Sigmoid colon (tissue), 7 donors: ENCODE results near the gene ANTXR2. TPM values are rescaled to one million over a fixed set of nuclear protein-coding genes. Genes with fewer than 3 reads are reported as not detected.

Experiments used
- DNase-seq: peaks from one replicate; pipeline ENCODE4 v3.0.0-alpha.2; 2019
- H3K27ac ChIP-seq, 4 donors: fragments of 200-600 bp; sonication (generic); one replicate each; pipeline ENCODE4 v1.5.1; 2016 to 2019; ENCODE audit warnings: mild to moderate bottlenecking in 1 of 4
- H3K27me3 ChIP-seq, 3 donors: fragments of 200-600 bp; sonication (generic); one replicate each; pipeline ENCODE4 v1.5.1; 2019; ENCODE audit warnings: mild to moderate bottlenecking in 1 of 3
- H3K36me3 ChIP-seq, 4 donors: fragments of 200-600 bp; sonication (generic); one replicate each; pipeline ENCODE4 v1.5.1; 2016 to 2019
- H3K4me1 ChIP-seq, 4 donors: fragments of 200-600 bp; sonication (generic); one replicate each; pipeline ENCODE4 v1.5.1; 2017 to 2019
- H3K4me3 ChIP-seq, 4 donors: fragments of 200-600 bp; sonication (generic); one replicate each; pipeline ENCODE4 v1.5.1; 2017 to 2019; ENCODE audit warnings: mild to moderate bottlenecking in 2 of 4, moderate library complexity in 1 of 4
- H3K9me3 ChIP-seq, 4 donors: fragments of 200-600 bp in 3 of 4; sonication (generic) in 3 of 4; one replicate each; pipeline versions ENCODE4 v1.5.1 to v1.6.1; 2013 to 2019
- EP300 ChIP-seq, 4 donors: sonication (generic); formaldehyde crosslinking; IDR thresholded peaks; one replicate each; pipeline ENCODE4 v1.6.1; 2017; ENCODE audit warnings: antibody characterized with exemption in 4 of 4
- POLR2A ChIP-seq, 2 donors: fragments of 450-650 bp; IDR thresholded peaks; one replicate each; pipeline ENCODE4 v1.6.1; 2016; ENCODE audit warnings: antibody characterized with exemption in 2 of 2, mild to moderate bottlenecking in 2 of 2, moderate library complexity in 2 of 2
- POLR2AphosphoS5 ChIP-seq, 4 donors: sonication (generic); formaldehyde crosslinking; IDR thresholded peaks; one replicate each; pipeline ENCODE4 v1.6.1; 2017; ENCODE audit warnings: antibody characterized with exemption in 4 of 4
- WGBS, 2 donors: extraction: QIAGEN DNeasy Blood & Tissue Kit; methylation state at CpG; one replicate each; pipeline ENCODE4 v1.1.7; 2013; 5-methylcytosine and 5-hydroxymethylcytosine counted together
- intact Hi-C: fragments of 100-400 bp; cut with DNase I; formaldehyde crosslinking; loops from one replicate; pipeline ENCODE4 v1.15.1; 2023
- polyA plus RNA-seq, 3 donors: library from polyadenylated mRNA; stranded (reverse); fragments of 200-250 nt; gene quantifications; one replicate each; pipeline ENCODE4 v1.2.3, GENCODE V29; 2013
- total RNA-seq, 4 donors: library from RNA; depleted of rRNA; stranded (reverse); fragments of >200 nt; gene quantifications; one replicate each; pipeline ENCODE4 v1.1.0, GENCODE V29; 2016
- TF ChIP-seq, protein P1 (sequence below), 4 experiments: fragments of 450-650 bp in 3 of 4; fragments of 200-600 bp in 1 of 4; IDR thresholded peaks; one replicate each; pipeline ENCODE4 v1.5.1; 2016 to 2019; ENCODE audit warnings: antibody characterized with exemption in 4 of 4, mild to moderate bottlenecking in 3 of 4, moderate library complexity in 2 of 4
- donor health status: healthy with polysubstance abuse.
- donor health status: Bipolar disorder and iron deficiency.
- donor health status: healthy.

The ANTXR2 gene
- total and polyA plus RNA-seq, 7 donors: 11.4 to 237 (median 170) TPM

DNA sequence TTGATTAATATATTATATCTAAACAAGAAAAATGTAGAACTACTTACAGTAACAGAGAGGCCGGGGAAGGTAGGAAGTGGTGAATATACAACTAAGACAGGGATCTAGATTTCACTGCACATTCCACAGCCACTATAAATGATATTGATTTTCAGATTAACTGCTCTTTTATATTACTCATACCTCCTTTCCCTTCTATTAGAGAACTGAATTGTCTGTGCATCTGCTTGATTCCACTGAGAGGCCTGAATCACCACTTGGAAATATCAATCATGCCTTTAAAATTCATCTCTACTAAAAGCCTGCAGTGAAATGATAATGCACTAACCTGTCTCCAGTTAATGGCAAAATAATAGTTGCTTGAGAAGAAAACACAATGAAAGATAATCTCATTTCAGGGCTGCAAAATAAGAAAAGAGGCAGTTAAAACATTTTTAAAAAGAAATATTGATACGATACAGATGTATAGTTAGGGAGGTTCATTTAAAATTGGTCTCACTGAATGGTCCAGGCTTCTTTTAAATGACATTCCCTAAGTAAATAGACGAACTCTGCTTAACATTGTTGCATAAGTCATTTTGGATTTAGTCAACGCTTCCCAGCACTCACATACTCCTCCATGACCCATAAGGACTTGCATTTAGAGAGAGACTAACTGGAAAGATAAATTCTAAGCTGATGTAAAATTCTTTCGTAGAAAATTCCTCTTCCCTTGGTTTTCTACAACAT lies 3.8 kb downstream of the ANTXR2 start:
- H3K4me1 ChIP-seq: peaks cover 0 to 73% (median 58%) of the 10 kb centered on the region in 4 donors

DNA sequence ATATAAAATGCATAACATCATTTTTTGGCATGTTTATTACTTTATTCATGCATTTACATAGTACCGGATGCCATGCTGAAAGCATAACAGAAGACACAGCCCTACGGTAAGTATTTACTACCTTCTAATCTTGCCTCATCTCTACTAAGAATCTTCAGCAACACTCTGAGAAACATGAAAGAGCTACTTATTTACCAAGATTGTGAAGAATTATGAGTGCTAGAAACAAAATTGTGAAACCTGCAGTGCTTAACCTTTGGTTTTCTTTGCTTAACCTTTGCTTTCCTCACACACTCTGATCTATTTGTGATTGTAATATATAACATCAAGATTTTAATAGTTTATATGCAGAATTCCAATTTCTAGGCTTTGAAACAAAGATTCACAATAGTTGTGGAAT lies 7.4 kb downstream of the ANTXR2 start:
- H3K4me1 ChIP-seq: peaks cover 0 to 67% (median 52%) of the 10 kb centered on the region in 4 donors
- no peaks in the 10 kb centered on the region for H3K27me3 ChIP-seq
- H3K9me3 ChIP-seq: no peaks in the 10 kb centered on the region
- TF ChIP-seq POLR2A (IDR thresholded peaks at IDR 0.05) (no peak), POLR2AphosphoS5 (IDR thresholded peaks at IDR 0.05) (no peak), EP300 (IDR thresholded peaks at IDR 0.05) (no peak)
- TF ChIP-seq, protein P1, sequence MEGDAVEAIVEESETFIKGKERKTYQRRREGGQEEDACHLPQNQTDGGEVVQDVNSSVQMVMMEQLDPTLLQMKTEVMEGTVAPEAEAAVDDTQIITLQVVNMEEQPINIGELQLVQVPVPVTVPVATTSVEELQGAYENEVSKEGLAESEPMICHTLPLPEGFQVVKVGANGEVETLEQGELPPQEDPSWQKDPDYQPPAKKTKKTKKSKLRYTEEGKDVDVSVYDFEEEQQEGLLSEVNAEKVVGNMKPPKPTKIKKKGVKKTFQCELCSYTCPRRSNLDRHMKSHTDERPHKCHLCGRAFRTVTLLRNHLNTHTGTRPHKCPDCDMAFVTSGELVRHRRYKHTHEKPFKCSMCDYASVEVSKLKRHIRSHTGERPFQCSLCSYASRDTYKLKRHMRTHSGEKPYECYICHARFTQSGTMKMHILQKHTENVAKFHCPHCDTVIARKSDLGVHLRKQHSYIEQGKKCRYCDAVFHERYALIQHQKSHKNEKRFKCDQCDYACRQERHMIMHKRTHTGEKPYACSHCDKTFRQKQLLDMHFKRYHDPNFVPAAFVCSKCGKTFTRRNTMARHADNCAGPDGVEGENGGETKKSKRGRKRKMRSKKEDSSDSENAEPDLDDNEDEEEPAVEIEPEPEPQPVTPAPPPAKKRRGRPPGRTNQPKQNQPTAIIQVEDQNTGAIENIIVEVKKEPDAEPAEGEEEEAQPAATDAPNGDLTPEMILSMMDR (IDR thresholded peaks at IDR 0.05): no peak
- no peak overlapping the region for H3K4me3 ChIP-seq
- WGBS, 2 donors: 89 to 95% methylated on average over 2 of the region's 2 CpGs
- intact Hi-C loops: loop anchor here (10.0 kb wide), 1 partner anchor 141 kb away; no protein-coding TSS in a partner anchor
- H3K36me3 ChIP-seq: peaks cover 6 to 88% (median 18%) of the 10 kb centered on the region in 4 donors
- peak overlapping the region in 2 of 4 donors; percentile 16 to 23 for H3K27ac ChIP-seq
- DNase-seq: no peak

More for the DNA sequence above, 3.8 kb downstream of the ANTXR2 start:
- Histone ChIP-seq H3K9me3 (no peaks in the 10 kb centered on the region), H3K4me3 (peak overlapping the region; percentile 76 to 95 (median 87)), H3K36me3 (peaks cover 6 to 53% (median 14%) of the 10 kb centered on the region in 4 donors), H3K27me3 (no peaks in the 10 kb centered on the region), H3K27ac (peak overlapping the region; percentile 94 to 97 (median 95))
- 64 to 67% methylated on average over 5 of the region's 5 CpGs for WGBS, 2 donors
- intact Hi-C loops: loop anchor here (10.0 kb wide), 1 partner anchor 144 kb away; no protein-coding TSS in a partner anchor
- TF ChIP-seq POLR2AphosphoS5 (IDR thresholded peaks at IDR 0.05) (peak in 1 of 4 donors; percentile 8), EP300 (IDR thresholded peaks at IDR 0.05) (no peak)
- DNase-seq: no peak

DNA sequence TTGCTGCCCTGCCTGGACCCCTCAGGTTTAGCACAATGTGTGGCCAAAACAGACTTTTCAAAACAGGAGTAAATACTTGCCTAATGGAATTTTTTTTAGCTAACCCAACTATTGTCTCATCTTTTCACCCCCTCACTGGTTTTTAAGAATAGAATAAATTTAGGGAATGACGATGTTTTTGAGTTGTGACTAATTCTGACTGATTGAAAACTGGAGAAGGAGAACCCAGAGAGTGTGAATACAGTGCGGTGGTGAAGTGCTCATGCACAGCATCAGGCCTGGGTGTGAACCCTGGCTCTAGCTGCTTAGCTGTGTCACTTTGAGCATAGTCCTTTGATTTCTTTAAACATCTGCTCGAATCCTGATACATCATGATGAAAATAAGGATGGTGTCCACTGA lies 10.5 kb downstream of the ANTXR2 start:
- 94% methylated on average over 3 of the region's 3 CpGs for WGBS, 2 donors
- peak overlapping the region in 1 of 4 donors; percentile 32 for H3K27ac ChIP-seq

DNA sequence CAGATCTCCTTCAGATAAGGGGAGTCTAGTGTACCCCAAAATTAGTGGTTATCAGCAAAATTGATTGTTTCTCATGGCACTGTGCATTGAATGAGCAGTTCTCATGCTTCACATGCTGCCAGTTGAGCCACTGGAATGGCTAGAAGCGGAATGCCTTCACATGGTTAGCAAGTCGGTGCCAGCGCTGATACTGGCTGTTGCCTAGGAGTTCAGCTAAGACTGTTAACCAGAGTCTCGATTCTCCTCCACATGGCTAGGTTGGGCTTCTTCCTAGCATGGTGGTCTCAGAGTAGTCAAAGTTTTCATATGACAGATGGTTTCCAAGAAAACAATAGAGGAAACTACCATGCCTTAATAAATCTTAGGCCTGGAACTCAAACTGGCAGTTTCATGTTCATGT lies 12.2 kb downstream of the ANTXR2 start:
- intact Hi-C loops: loop anchor here (10.0 kb wide), 1 partner anchor 136 kb away; no protein-coding TSS in a partner anchor

More for the DNA sequence above, 10.5 kb downstream of the ANTXR2 start:
- H3K4me3 ChIP-seq: no peak overlapping the region
- intact Hi-C loops: loop anchor here (10.0 kb wide), 1 partner anchor 138 kb away; no protein-coding TSS in a partner anchor
- TF ChIP-seq, protein P1 (IDR thresholded peaks at IDR 0.05): no peak
- TF ChIP-seq POLR2AphosphoS5 (IDR thresholded peaks at IDR 0.05): no peak
- no peak for TF ChIP-seq EP300 (IDR thresholded peaks at IDR 0.05)
- no peak for TF ChIP-seq POLR2A (IDR thresholded peaks at IDR 0.05)
- no peaks in the 10 kb centered on the region for H3K9me3 ChIP-seq
- H3K36me3 ChIP-seq: peaks cover 0 to 71% (median 10%) of the 10 kb centered on the region in 4 donors
- no peaks in the 10 kb centered on the region for H3K27me3 ChIP-seq
- H3K4me1 ChIP-seq: peaks cover 0 to 69% (median 46%) of the 10 kb centered on the region in 4 donors
- no peak for DNase-seq

More for the DNA sequence above, 12.2 kb downstream of the ANTXR2 start:
- Histone ChIP-seq H3K9me3 (no peaks in the 10 kb centered on the region), H3K36me3 (peaks cover 0 to 57% (median 3%) of the 10 kb centered on the region in 4 donors), H3K27me3 (no peaks in the 10 kb centered on the region), H3K4me1 (peaks cover 0 to 69% (median 33%) of the 10 kb centered on the region in 4 donors), H3K4me3 (no peak overlapping the region), H3K27ac (peak overlapping the region in 1 of 4 donors; percentile 40)
- WGBS, 2 donors: 97 to 99% methylated on average over 4 of the region's 4 CpGs
- no peak for DNase-seq
- TF ChIP-seq EP300 (IDR thresholded peaks at IDR 0.05): no peak
- no peak for TF ChIP-seq POLR2A (IDR thresholded peaks at IDR 0.05)
- TF ChIP-seq, protein P1 (IDR thresholded peaks at IDR 0.05): no peak
- TF ChIP-seq POLR2AphosphoS5 (IDR thresholded peaks at IDR 0.05): no peak
